Stomach (tissue), 4 donors: ENCODE results near the gene PRKD1.

Experiments used
- POLR2A ChIP-seq, 4 donors: fragments of 450-650 bp; IDR thresholded peaks; one replicate each; pipeline ENCODE4 v1.6.1; 2016; ENCODE audit warnings: antibody characterized with exemption in 4 of 4, control low read depth in 2 of 4, mild to moderate bottlenecking in 1 of 4, moderate library complexity in 1 of 4
- POLR2AphosphoS5 ChIP-seq, 3 donors: sonication (generic); formaldehyde crosslinking; IDR thresholded peaks; one replicate each; pipeline ENCODE4 v1.6.1; 2016; ENCODE audit warnings: antibody characterized with exemption in 3 of 3

DNA sequence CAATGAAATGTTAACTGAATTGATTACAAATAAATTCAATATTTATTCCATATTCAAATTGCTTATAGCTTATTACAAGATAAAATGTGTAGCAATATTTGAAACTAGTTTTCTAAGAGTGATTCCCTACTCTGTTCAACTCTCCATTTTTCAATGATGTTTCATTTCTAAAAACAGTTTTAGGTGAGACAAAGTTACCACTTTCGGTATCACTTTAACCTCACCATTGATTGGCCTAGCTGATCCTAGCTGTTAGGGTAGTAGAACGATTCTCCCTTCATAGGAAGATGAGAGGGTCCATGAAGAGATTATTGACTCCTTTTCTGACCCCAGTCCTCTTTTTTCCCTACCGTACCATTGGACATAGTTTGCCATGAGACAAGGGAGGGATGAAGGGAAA lies 373.3 kb downstream of the PRKD1 start:
- TF ChIP-seq POLR2AphosphoS5 (IDR thresholded peaks at IDR 0.05) (no peak), POLR2A (IDR thresholded peaks at IDR 0.05) (no peak)
